SK-N-SH (cell line): ENCODE results near the gene CDH11. TPM values are rescaled to one million over a fixed set of nuclear protein-coding genes. Genes with fewer than 3 reads are reported as not detected.

Experiments used
- CTCF ChIA-PET: fragments of 300-600, 350-600 bp; formaldehyde crosslinking; extraction: SDS; loops from one replicate; lab custom pipeline; 2021; lab: Yijun Ruan, JAX
- POLR2A ChIA-PET: fragments of 350-600 bp; sonication (Branson Sonifier 250); formaldehyde crosslinking; extraction: SDS; loops from one replicate; lab custom pipeline; 2020; ENCODE audit warnings: antibody characterized with exemption, inconsistent platforms; lab: Yijun Ruan, JAX
- DNase-seq: peaks from one replicate; pipeline ENCODE4 v3.0.0; 2012
- H2AFZ ChIP-seq: fragments of 200-600 bp; sonication (generic); 2 replicates; pipeline ENCODE4 v1.8.1; 2016; ENCODE audit warnings: antibody characterized with exemption, mild to moderate bottlenecking, low read depth
- H3F3A ChIP-seq: fragments of 200-600 bp; sonication (generic); replicated peaks from 2 replicates; pipeline ENCODE3; 2016; ENCODE audit warnings: antibody characterized with exemption, mild to moderate bottlenecking; ENCODE audit not compliant: insufficient read depth
- H3K27ac ChIP-seq, 2 experiments: fragments of 200-500 bp in 1 of 2; fragments of 200-600 bp in 1 of 2; sonication (Bioruptor generic) in 1 of 2; sonication (generic), shearing (Covaris generic) in 1 of 2; 2 replicates each; pipeline versions ENCODE4 v1.5.1 to v1.6.1; 2014 to 2016; ENCODE audit warnings: low read depth in 2 of 2, inconsistent platforms in 1 of 2, low read length in 1 of 2, mild to moderate bottlenecking in 1 of 2, mixed read lengths in 1 of 2
- H3K27me3 ChIP-seq: fragments of 200-600 bp; sonication (generic), shearing (Covaris generic); 2 replicates; pipeline ENCODE4 v1.6.1; 2016; ENCODE audit warnings: mixed run types; ENCODE audit not compliant: insufficient read depth
- H3K36me3 ChIP-seq, 2 experiments: fragments of 200-500 bp in 1 of 2; fragments of 200-600 bp in 1 of 2; sonication (Bioruptor generic) in 1 of 2; sonication (generic) in 1 of 2; replicated peaks in 1 of 2; 2 replicates each; pipeline versions ENCODE3 to v1.5.1; 2014 to 2016; ENCODE audit warnings: low read length in 1 of 2, mild to moderate bottlenecking in 1 of 2; ENCODE audit not compliant: insufficient read depth in 2 of 2, control insufficient read depth in 1 of 2
- H3K4me1 ChIP-seq, 2 experiments: fragments of 200-500 bp in 1 of 2; fragments of 200-600 bp in 1 of 2; sonication (Bioruptor generic) in 1 of 2; sonication (generic), shearing (Covaris generic) in 1 of 2; 2 replicates each; pipeline versions ENCODE4 v1.5.1 to v1.6.1; 2014 to 2016; ENCODE audit warnings: low read depth in 1 of 2, low read length in 1 of 2, mixed run types in 1 of 2; ENCODE audit not compliant: insufficient read depth in 2 of 2, control insufficient read depth in 1 of 2
- H3K4me2 ChIP-seq: fragments of 200-600 bp; sonication (generic), shearing (Covaris generic); 2 replicates; pipeline ENCODE4 v1.6.1; 2017; ENCODE audit warnings: mixed run types
- H3K4me3 ChIP-seq, 2 experiments: fragments of 200-500 bp in 1 of 2; fragments of 200-600 bp in 1 of 2; sonication (Bioruptor generic) in 1 of 2; sonication (generic), shearing (Covaris generic) in 1 of 2; 2 replicates each; pipeline versions ENCODE4 v1.5.1 to v1.8.1; 2014 to 2016; ENCODE audit warnings: low read depth in 2 of 2, inconsistent platforms in 1 of 2, low read length in 1 of 2, mild to moderate bottlenecking in 1 of 2, mixed read lengths in 1 of 2, moderate library complexity in 1 of 2
- H3K79me2 ChIP-seq: fragments of 200-600 bp; sonication (generic); 2 replicates; pipeline ENCODE4 v1.8.1; 2017; ENCODE audit warnings: mild to moderate bottlenecking; ENCODE audit not compliant: insufficient read depth
- H3K9ac ChIP-seq: fragments of 200-600 bp; sonication (generic); 2 replicates; pipeline ENCODE4 v1.6.1; 2017; ENCODE audit warnings: mixed run types
- H3K9me2 ChIP-seq: fragments of 200-600 bp; sonication (generic); 2 replicates; pipeline ENCODE4 v1.6.1; 2017; ENCODE audit warnings: mixed run types
- H3K9me3 ChIP-seq: fragments of 200-600 bp; sonication (generic); 2 replicates; pipeline ENCODE4 v1.6.1; 2017; ENCODE audit warnings: mixed run types, mild to moderate bottlenecking, moderate library complexity
- H4K20me1 ChIP-seq: fragments of 200-600 bp; sonication (generic); 2 replicates; pipeline ENCODE4 v1.6.1; 2017; ENCODE audit warnings: mild to moderate bottlenecking, mixed run types; ENCODE audit not compliant: insufficient read depth
- ELF1 ChIP-seq: IDR thresholded peaks from 2 replicates; pipeline ENCODE4 v1.4.0; 2012
- EP300 ChIP-seq, 2 experiments: IDR thresholded peaks; 2 replicates each; pipeline versions ENCODE4 v1.4.0 to v1.6.1; 2012; ENCODE audit warnings: borderline replicate concordance in 1 of 2, low read depth in 1 of 2, low read length in 1 of 2
- EZH2phosphoT487 ChIP-seq: fragments of 200-600 bp; sonication (generic); IDR thresholded peaks from 2 replicates; pipeline ENCODE4 v1.6.1; 2017; ENCODE audit warnings: low read depth, mixed run types, mild to moderate bottlenecking, antibody characterized with exemption, moderate library complexity, borderline replicate concordance
- FOXJ3 ChIP-seq: sonication (generic); formaldehyde crosslinking; IDR thresholded peaks from 2 replicates; pipeline ENCODE4 v1.5.1; 2020; ENCODE audit warnings: mild to moderate bottlenecking, missing genetic modification reagents
- GATA2 ChIP-seq: sonication (generic); formaldehyde crosslinking; IDR thresholded peaks from 2 replicates; pipeline ENCODE4 v1.5.0; 2020; ENCODE audit warnings: mild to moderate bottlenecking, missing genetic modification reagents
- MEF2A ChIP-seq: IDR thresholded peaks from 2 replicates; pipeline ENCODE4 v1.4.0; 2012; ENCODE audit warnings: low read depth, borderline replicate concordance
- MXI1 ChIP-seq: IDR thresholded peaks from 2 replicates; pipeline ENCODE4 v1.6.1; 2012; ENCODE audit warnings: mild to moderate bottlenecking, low read depth, low read length, improper control_type of control experiment
- NFIC ChIP-seq: IDR thresholded peaks from 2 replicates; pipeline ENCODE4 v1.4.0; 2012; ENCODE audit warnings: borderline replicate concordance
- RCOR1 ChIP-seq: fragments of 150-350 bp; IDR thresholded peaks from 2 replicates; pipeline ENCODE4 v1.6.1; 2017; ENCODE audit warnings: antibody characterized with exemption, low read length
- SIN3A ChIP-seq: IDR thresholded peaks from 2 replicates; pipeline ENCODE4 v1.6.1; 2012; ENCODE audit warnings: low read depth, mild to moderate bottlenecking, low read length, moderate library complexity, borderline replicate concordance
- SMC3 ChIP-seq: IDR thresholded peaks from 2 replicates; pipeline ENCODE4 v1.6.1; 2012; ENCODE audit warnings: low read depth, low read length, improper control_type of control experiment
- YY1 ChIP-seq: IDR thresholded peaks from 2 replicates; pipeline ENCODE4 v1.4.0; 2012; ENCODE audit warnings: low read depth, mild to moderate bottlenecking
- WGBS: methylation state at CpG from one replicate; pipeline ENCODE4 v1.1.6; 2017; ENCODE audit warnings: low lambda C conversion rate; 5-methylcytosine and 5-hydroxymethylcytosine counted together
- polyA plus RNA-seq, 3 experiments: library from polyadenylated mRNA; depleted of rRNA; stranded (reverse); fragments of >200 nt; gene quantifications; 2 replicates each; pipeline ENCODE4 v1.2.3, GENCODE V29; 2012
- TF ChIP-seq, protein P1 (sequence below): IDR thresholded peaks from 2 replicates; pipeline ENCODE4 v1.4.0; 2012; ENCODE audit warnings: low read depth
- TF ChIP-seq, protein P2 (sequence below): fragments of 200-600 bp; sonication (generic); IDR thresholded peaks from 2 replicates; pipeline ENCODE4 v1.6.1; 2017; ENCODE audit warnings: antibody characterized with exemption, mild to moderate bottlenecking, moderate library complexity
- TF ChIP-seq, protein P3 (sequence below): IDR thresholded peaks from 2 replicates; pipeline ENCODE4 v1.4.0; 2012; ENCODE audit warnings: low read depth, borderline replicate concordance
- TF ChIP-seq, protein P4 (sequence below): fragments of 150-350 bp; IDR thresholded peaks from 2 replicates; pipeline ENCODE4 v1.6.1; 2016; ENCODE audit warnings: mild to moderate bottlenecking, low read depth, low read length

The CDH11 gene
- polyA plus RNA-seq, 1 of the 3 experiments (the other 2 are of a cell fraction), result 269 TPM

DNA sequence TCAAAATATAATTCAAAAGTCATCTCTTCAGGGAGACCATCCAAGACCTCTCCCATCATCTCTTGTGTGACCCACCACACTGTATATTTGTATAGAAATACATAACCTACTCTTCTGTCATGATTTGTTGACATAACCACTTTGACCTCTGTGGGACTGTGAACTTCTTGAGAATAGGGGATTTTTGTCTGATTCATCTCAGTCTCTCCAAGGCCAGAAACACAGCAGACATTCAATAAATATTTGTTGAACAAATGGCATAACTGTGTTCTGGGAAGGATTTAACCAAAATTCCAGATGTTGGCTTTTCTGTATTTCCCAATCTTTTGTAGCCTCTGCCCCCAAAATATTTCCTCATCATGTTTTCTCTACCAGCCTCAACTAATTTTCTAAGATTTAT lies 169.7 kb downstream of the CDH11 start:
- CTCF ChIA-PET, result no interaction called here
- H3K9me3 ChIP-seq, result no peaks in the 10 kb centered on the region
- DNase-seq, result no peak
- peaks cover 5% of the 10 kb centered on the region; the same call in 1 of the 2 replicates for H3K79me2 ChIP-seq
- no peak overlapping the region for H3K4me2 ChIP-seq
- POLR2A ChIA-PET, result no interaction called here
- H3K9me2 ChIP-seq, result no peaks in the 10 kb centered on the region
- peaks cover 37% of the 10 kb centered on the region for H3F3A ChIP-seq
- H3K27ac ChIP-seq, result peak overlapping the region in 1 of 2 experiments; percentile 28; a peak in 1 of 4 replicates
- no peak for TF ChIP-seq ELF1
- no peak for TF ChIP-seq MXI1
- TF ChIP-seq, protein P1, sequence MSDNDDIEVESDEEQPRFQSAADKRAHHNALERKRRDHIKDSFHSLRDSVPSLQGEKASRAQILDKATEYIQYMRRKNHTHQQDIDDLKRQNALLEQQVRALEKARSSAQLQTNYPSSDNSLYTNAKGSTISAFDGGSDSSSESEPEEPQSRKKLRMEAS, result no peak
- TF ChIP-seq RCOR1, result no peak
- no peak for TF ChIP-seq MEF2A
- no peak for TF ChIP-seq EP300 (IDR thresholded peaks at IDR 0.05; ENCODE audit: borderline replicate concordance in 1 of 2, low read depth in 1 of 2, low read length in 1 of 2)
- no peak for TF ChIP-seq EZH2phosphoT487
- no peak for TF ChIP-seq SIN3A
- no peak for TF ChIP-seq NFIC
- TF ChIP-seq, protein P2, sequence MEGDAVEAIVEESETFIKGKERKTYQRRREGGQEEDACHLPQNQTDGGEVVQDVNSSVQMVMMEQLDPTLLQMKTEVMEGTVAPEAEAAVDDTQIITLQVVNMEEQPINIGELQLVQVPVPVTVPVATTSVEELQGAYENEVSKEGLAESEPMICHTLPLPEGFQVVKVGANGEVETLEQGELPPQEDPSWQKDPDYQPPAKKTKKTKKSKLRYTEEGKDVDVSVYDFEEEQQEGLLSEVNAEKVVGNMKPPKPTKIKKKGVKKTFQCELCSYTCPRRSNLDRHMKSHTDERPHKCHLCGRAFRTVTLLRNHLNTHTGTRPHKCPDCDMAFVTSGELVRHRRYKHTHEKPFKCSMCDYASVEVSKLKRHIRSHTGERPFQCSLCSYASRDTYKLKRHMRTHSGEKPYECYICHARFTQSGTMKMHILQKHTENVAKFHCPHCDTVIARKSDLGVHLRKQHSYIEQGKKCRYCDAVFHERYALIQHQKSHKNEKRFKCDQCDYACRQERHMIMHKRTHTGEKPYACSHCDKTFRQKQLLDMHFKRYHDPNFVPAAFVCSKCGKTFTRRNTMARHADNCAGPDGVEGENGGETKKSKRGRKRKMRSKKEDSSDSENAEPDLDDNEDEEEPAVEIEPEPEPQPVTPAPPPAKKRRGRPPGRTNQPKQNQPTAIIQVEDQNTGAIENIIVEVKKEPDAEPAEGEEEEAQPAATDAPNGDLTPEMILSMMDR, result no peak
- H4K20me1 ChIP-seq, result no peaks in the 10 kb centered on the region
- H3K4me3 ChIP-seq, result no peak overlapping the region
- H2AFZ ChIP-seq, result no peak overlapping the region
- no peak overlapping the region for H3K9ac ChIP-seq
- H3K36me3 ChIP-seq, result peaks cover 41 to 73% of the 10 kb centered on the region in 2 experiments
- no peaks in the 10 kb centered on the region for H3K27me3 ChIP-seq
- no peaks in the 10 kb centered on the region for H3K4me1 ChIP-seq

DNA sequence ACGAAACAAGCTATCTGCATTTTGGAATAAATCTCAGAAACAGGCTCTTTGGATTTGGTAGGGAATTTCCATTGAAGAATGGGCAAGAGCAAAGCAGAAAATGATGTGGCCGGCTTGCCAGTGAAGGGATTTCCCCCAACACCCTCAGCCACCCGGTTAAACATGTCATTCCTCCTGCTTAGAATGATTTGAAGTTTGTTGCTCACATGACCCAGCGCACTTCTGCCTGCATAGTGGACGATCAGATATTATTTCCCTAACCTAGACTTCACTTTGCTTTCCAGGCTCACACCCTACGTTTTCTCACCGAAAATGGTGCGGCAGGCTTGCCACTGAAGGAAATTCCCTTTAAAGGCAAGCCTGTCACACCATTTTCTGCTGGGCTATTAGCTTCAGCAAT lies 170.7 kb downstream of the CDH11 start:
- no peak for DNase-seq
- H3F3A ChIP-seq, result peaks cover 40% of the 10 kb centered on the region
- peak overlapping the region in 1 of 2 experiments; percentile 28; a peak in 1 of 4 replicates for H3K27ac ChIP-seq
- ChIA-PET POLR2A (no interaction called here), CTCF (no interaction called here)
- TF ChIP-seq NFIC (no peak), YY1 (no peak), RCOR1 (no peak), MEF2A (no peak), FOXJ3 (CRISPR knock-in tag) (no peak), GATA2 (CRISPR knock-in tag) (no peak), SMC3 (no peak)
- TF ChIP-seq, protein P3, sequence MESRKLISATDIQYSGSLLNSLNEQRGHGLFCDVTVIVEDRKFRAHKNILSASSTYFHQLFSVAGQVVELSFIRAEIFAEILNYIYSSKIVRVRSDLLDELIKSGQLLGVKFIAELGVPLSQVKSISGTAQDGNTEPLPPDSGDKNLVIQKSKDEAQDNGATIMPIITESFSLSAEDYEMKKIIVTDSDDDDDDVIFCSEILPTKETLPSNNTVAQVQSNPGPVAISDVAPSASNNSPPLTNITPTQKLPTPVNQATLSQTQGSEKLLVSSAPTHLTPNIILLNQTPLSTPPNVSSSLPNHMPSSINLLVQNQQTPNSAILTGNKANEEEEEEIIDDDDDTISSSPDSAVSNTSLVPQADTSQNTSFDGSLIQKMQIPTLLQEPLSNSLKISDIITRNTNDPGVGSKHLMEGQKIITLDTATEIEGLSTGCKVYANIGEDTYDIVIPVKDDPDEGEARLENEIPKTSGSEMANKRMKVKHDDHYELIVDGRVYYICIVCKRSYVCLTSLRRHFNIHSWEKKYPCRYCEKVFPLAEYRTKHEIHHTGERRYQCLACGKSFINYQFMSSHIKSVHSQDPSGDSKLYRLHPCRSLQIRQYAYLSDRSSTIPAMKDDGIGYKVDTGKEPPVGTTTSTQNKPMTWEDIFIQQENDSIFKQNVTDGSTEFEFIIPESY, result no peak
- TF ChIP-seq, protein P4, sequence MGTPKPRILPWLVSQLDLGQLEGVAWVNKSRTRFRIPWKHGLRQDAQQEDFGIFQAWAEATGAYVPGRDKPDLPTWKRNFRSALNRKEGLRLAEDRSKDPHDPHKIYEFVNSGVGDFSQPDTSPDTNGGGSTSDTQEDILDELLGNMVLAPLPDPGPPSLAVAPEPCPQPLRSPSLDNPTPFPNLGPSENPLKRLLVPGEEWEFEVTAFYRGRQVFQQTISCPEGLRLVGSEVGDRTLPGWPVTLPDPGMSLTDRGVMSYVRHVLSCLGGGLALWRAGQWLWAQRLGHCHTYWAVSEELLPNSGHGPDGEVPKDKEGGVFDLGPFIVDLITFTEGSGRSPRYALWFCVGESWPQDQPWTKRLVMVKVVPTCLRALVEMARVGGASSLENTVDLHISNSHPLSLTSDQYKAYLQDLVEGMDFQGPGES, result no peak
- no peak overlapping the region for H2AFZ ChIP-seq
- no peaks in the 10 kb centered on the region for H3K9me2 ChIP-seq
- peaks cover 40 to 73% of the 10 kb centered on the region in 2 experiments for H3K36me3 ChIP-seq
- no peaks in the 10 kb centered on the region for H3K9me3 ChIP-seq
- H3K27me3 ChIP-seq, result no peaks in the 10 kb centered on the region
- H3K79me2 ChIP-seq, result peaks cover 5% of the 10 kb centered on the region; the same call in 1 of the 2 replicates
- no peak overlapping the region for H3K4me2 ChIP-seq
- no peak overlapping the region for H3K4me3 ChIP-seq
- H4K20me1 ChIP-seq, result no peaks in the 10 kb centered on the region
- 86% methylated on average over 8 of the region's 8 CpGs for WGBS
- no peak overlapping the region for H3K9ac ChIP-seq
- no peaks in the 10 kb centered on the region for H3K4me1 ChIP-seq
